H9 (cell line): Measurements from ENCODE around the gene ASCC1. TPM values are rescaled to one million over a fixed set of nuclear protein-coding genes. Genes with fewer than 3 reads are reported as not detected.

Experiments used
- DNase-seq: peaks from one replicate; pipeline ENCODE4 v3.0.0-alpha.2; 2017
- H2AFZ ChIP-seq: one replicate; pipeline ENCODE4 v1.6.1; 2013; ENCODE audit warnings: mild to moderate bottlenecking, low read length, control low read depth, moderate library complexity
- H2AK5ac ChIP-seq: 2 replicates; pipeline ENCODE4 v1.6.1; 2013; ENCODE audit warnings: low read length, control low read depth, mixed read lengths; ENCODE audit not compliant: insufficient read length
- H2BK120ac ChIP-seq: one replicate; pipeline ENCODE4 v1.6.1; 2013; ENCODE audit warnings: low read depth, mild to moderate bottlenecking, low read length, control low read depth, inconsistent platforms; ENCODE audit not compliant: poor library complexity, severe bottlenecking
- H2BK12ac ChIP-seq: 2 replicates; pipeline ENCODE4 v1.6.1; 2013; ENCODE audit warnings: low read length, control low read depth, mixed read lengths, low read depth; ENCODE audit not compliant: insufficient read length
- H2BK15ac ChIP-seq: 2 replicates; pipeline ENCODE4 v1.6.1; 2013; ENCODE audit warnings: low read depth, low read length, control low read depth
- H2BK20ac ChIP-seq: one replicate; pipeline ENCODE4 v1.6.1; 2013; ENCODE audit warnings: low read depth, mild to moderate bottlenecking, low read length, control low read depth, inconsistent platforms; ENCODE audit not compliant: poor library complexity, severe bottlenecking
- H2BK5ac ChIP-seq: 2 replicates; pipeline ENCODE4 v1.6.1; 2013; ENCODE audit warnings: low read length, control low read depth, mixed read lengths; ENCODE audit not compliant: insufficient read length
- H3K14ac ChIP-seq: 2 replicates; pipeline ENCODE4 v1.6.1; 2013; ENCODE audit warnings: low read length, control low read depth; ENCODE audit not compliant: insufficient read depth
- H3K18ac ChIP-seq: 2 replicates; pipeline ENCODE4 v1.6.1; 2013; ENCODE audit warnings: low read depth, mild to moderate bottlenecking, mixed read lengths, low read length, control low read depth; ENCODE audit not compliant: insufficient read length
- H3K23ac ChIP-seq: 2 replicates; pipeline ENCODE4 v1.6.1; 2013; ENCODE audit warnings: low read length, control low read depth, mixed read lengths, low read depth; ENCODE audit not compliant: insufficient read length
- H3K23me2 ChIP-seq: 2 replicates; pipeline ENCODE4 v1.6.1; 2013; ENCODE audit warnings: low read depth, mild to moderate bottlenecking, mixed read lengths, low read length, control low read depth; ENCODE audit not compliant: insufficient read length, poor library complexity, severe bottlenecking
- H3K27ac ChIP-seq: 2 replicates; pipeline ENCODE4 v1.5.1; 2013; ENCODE audit warnings: low read length, control low read depth, mixed read lengths, low read depth; ENCODE audit not compliant: insufficient read length
- H3K27me3 ChIP-seq: 2 replicates; pipeline ENCODE4 v1.6.1; 2013; ENCODE audit warnings: low read length, control low read depth, inconsistent platforms; ENCODE audit not compliant: insufficient read depth
- H3K4ac ChIP-seq: 2 replicates; pipeline ENCODE4 v1.6.1; 2013; ENCODE audit warnings: low read depth, mild to moderate bottlenecking, control low read depth, inconsistent platforms, low read length, moderate library complexity
- H3K4me1 ChIP-seq: 2 replicates; pipeline ENCODE4 v1.6.1; 2013; ENCODE audit warnings: low read length, control low read depth, inconsistent platforms; ENCODE audit not compliant: insufficient read depth
- H3K4me2 ChIP-seq: 2 replicates; pipeline ENCODE4 v1.6.1; 2013; ENCODE audit warnings: low read length, control low read depth, mixed read lengths; ENCODE audit not compliant: insufficient read length, insufficient read depth
- H3K56ac ChIP-seq: 2 replicates; pipeline ENCODE4 v1.6.1; 2013; ENCODE audit warnings: low read depth, mild to moderate bottlenecking, mixed read lengths, low read length, control low read depth; ENCODE audit not compliant: insufficient read length
- H3K79me1 ChIP-seq: 2 replicates; pipeline ENCODE4 v1.6.1; 2013; ENCODE audit warnings: low read depth, mild to moderate bottlenecking, moderate library complexity, low read length, control low read depth, inconsistent platforms; ENCODE audit not compliant: insufficient read depth, poor library complexity, severe bottlenecking
- H3K79me2 ChIP-seq: 2 replicates; pipeline ENCODE4 v1.6.1; 2013; ENCODE audit warnings: low read length, control low read depth, inconsistent platforms; ENCODE audit not compliant: insufficient read depth
- H3K9ac ChIP-seq: 2 replicates; pipeline ENCODE4 v1.6.1; 2013; ENCODE audit warnings: low read length, control low read depth, mixed read lengths; ENCODE audit not compliant: insufficient read length; ENCODE audit errors: extremely low read depth
- H3K9me3 ChIP-seq: one replicate; pipeline ENCODE4 v1.6.1; 2013; ENCODE audit warnings: low read depth, low read length, inconsistent platforms; ENCODE audit not compliant: control insufficient read depth
- H3T11ph ChIP-seq: one replicate; pipeline ENCODE4 v1.6.1; 2013; ENCODE audit warnings: mild to moderate bottlenecking, low read length, control low read depth, inconsistent platforms
- H4K20me1 ChIP-seq: one replicate; pipeline ENCODE4 v1.6.1; 2013; ENCODE audit not compliant: control insufficient read depth, insufficient read length, insufficient read depth
- H4K5ac ChIP-seq: 2 replicates; pipeline ENCODE4 v1.6.1; 2013; ENCODE audit warnings: low read depth, mild to moderate bottlenecking, mixed read lengths, low read length, control low read depth; ENCODE audit not compliant: insufficient read length
- H4K8ac ChIP-seq: replicated peaks from 2 replicates; pipeline ENCODE4 v1.6.1; 2013; ENCODE audit warnings: low read length, control low read depth, mixed read lengths, low read depth; ENCODE audit not compliant: insufficient read length
- H4K91ac ChIP-seq: 2 replicates; pipeline ENCODE4 v1.6.1; 2013; ENCODE audit warnings: low read depth, mild to moderate bottlenecking, moderate library complexity, mixed read lengths, low read length, control low read depth; ENCODE audit not compliant: insufficient read length
- H3K27ac Mint-ChIP-seq, 3 experiments: 2 replicates in 2 of 3; 3 replicates in 1 of 3; pipeline ENCODE4 v1.8.0; 2020 to 2021; ENCODE audit warnings: mixed read lengths in 3 of 3, mild to moderate bottlenecking in 1 of 3, moderate library complexity in 1 of 3
- H3K27me3 Mint-ChIP-seq: 2 replicates; pipeline ENCODE4 v1.8.0; 2021; ENCODE audit warnings: low read depth, mild to moderate bottlenecking, moderate library complexity, mixed read lengths
- H3K36me3 Mint-ChIP-seq, 3 experiments: 2 replicates in 2 of 3; 3 replicates in 1 of 3; pipeline ENCODE4 v1.8.0; 2020 to 2021; ENCODE audit warnings: low read depth in 3 of 3, mixed read lengths in 3 of 3; ENCODE audit not compliant: insufficient read depth in 1 of 3
- H3K4me1 Mint-ChIP-seq, 2 experiments: 2 replicates each; pipeline ENCODE4 v1.8.0; 2020; ENCODE audit warnings: mixed read lengths in 2 of 2
- H3K4me3 Mint-ChIP-seq, 2 experiments: 2 replicates in 1 of 2; 3 replicates in 1 of 2; pipeline ENCODE4 v1.8.0; 2020 to 2021; ENCODE audit warnings: mild to moderate bottlenecking in 2 of 2, mixed read lengths in 2 of 2, moderate library complexity in 1 of 2
- H3K9me3 Mint-ChIP-seq, 2 experiments: 2 replicates in 1 of 2; 3 replicates in 1 of 2; pipeline ENCODE4 v1.8.0; 2020; ENCODE audit warnings: mild to moderate bottlenecking in 2 of 2, mixed read lengths in 2 of 2, moderate library complexity in 1 of 2
- CTCF ChIP-seq: fragments of 200-600 bp; sonication (generic); conservative IDR thresholded peaks from 3 replicates; pipeline ENCODE4 v1.8.0; 2021; ENCODE audit warnings: antibody characterized with exemption, mild to moderate bottlenecking
- WGBS: extraction: QIAGEN DNeasy Blood & Tissue Kit; methylation state at CpG from one replicate; pipeline ENCODE4 v1.1.7; 2013; ENCODE audit warnings: missing lambda C conversion rate, low lambda C conversion rate, mixed read lengths; ENCODE audit not compliant: insufficient read length; ENCODE audit errors: extremely low coverage; 5-methylcytosine and 5-hydroxymethylcytosine counted together
- total RNA-seq: library from RNA; stranded (reverse); gene quantifications from 2 replicates; pipeline ENCODE4 v1.2.1, GENCODE V29; 2021

The ASCC1 gene
- total RNA-seq, 1 experiment from 2014 or later, result 41.2 TPM

DNA sequence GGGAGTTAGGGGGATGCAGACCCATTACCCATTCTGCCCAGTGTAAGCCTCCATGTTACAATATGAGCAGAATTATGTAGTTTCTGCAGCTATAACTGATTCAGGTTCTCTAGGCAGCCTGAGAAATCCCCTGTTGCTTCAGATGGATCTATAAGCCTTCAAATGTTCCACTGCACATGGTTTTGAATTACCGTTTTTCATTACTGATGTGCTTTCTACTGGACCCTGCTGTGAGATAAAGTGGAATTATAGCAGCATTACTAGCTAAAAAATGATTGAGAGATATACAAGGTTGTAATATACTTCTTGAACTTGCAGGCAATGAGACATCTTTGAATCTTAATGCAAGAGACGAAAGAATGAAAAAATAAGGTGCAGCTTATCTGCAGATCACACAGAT is 38.6 kb downstream of the ASCC1 start:
- H3K36me3 Mint-ChIP-seq, result peaks cover 7 to 22% (median 8%) of the 10 kb centered on the region in 3 experiments; a peak in 5 of 7 replicates
- H3K4me2 ChIP-seq, result no peak overlapping the region
- no peak overlapping the region for H2AFZ ChIP-seq
- no peak overlapping the region for H4K5ac ChIP-seq
- no peaks in the 10 kb centered on the region for H3K79me1 ChIP-seq
- no peak overlapping the region for H3K4ac ChIP-seq
- no peaks in the 10 kb centered on the region for H3K9me3 ChIP-seq
- H3K79me2 ChIP-seq, result no peaks in the 10 kb centered on the region
- no peak overlapping the region for H2AK5ac ChIP-seq
- H3K23ac ChIP-seq, result no peak overlapping the region
- H3K14ac ChIP-seq, result no peak overlapping the region
- no CpG with 5 or more reads among the region's 2 CpGs for WGBS
- H3K9ac ChIP-seq, result no peak overlapping the region
- no peak overlapping the region for H2BK120ac ChIP-seq
- no peaks in the 10 kb centered on the region; a peak in 1 of 4 replicates for H3K4me1 Mint-ChIP-seq
- no peak for DNase-seq
- no peaks in the 10 kb centered on the region for H3K4me1 ChIP-seq
- no peaks in the 10 kb centered on the region for H3K27me3 Mint-ChIP-seq
- TF ChIP-seq CTCF, result no peak
- no peaks in the 10 kb centered on the region for H3K9me3 Mint-ChIP-seq
- H3K27ac Mint-ChIP-seq, result no peak overlapping the region
- H2BK15ac ChIP-seq, result no peak overlapping the region
- no peak overlapping the region for H3K4me3 Mint-ChIP-seq
- H3K18ac ChIP-seq, result no peak overlapping the region
- H4K20me1 ChIP-seq, result no peaks in the 10 kb centered on the region
- H4K91ac ChIP-seq, result no peak overlapping the region
- no peak overlapping the region for H4K8ac ChIP-seq
- H3K23me2 ChIP-seq, result no peaks in the 10 kb centered on the region
- no peak overlapping the region for H2BK20ac ChIP-seq
- H3K56ac ChIP-seq, result no peak overlapping the region
- no peak overlapping the region for H2BK12ac ChIP-seq
- H2BK5ac ChIP-seq, result no peak overlapping the region
- no peak overlapping the region for H3K27ac ChIP-seq
- no peak overlapping the region for H3T11ph ChIP-seq
- H3K27me3 ChIP-seq, result no peaks in the 10 kb centered on the region
